Neutrophil (primary cell): Measurements from ENCODE around the gene TUBA4B.

Experiments
- H3K27ac ChIP-seq: fragments of 200-600 bp; sonication (generic); 2 replicates; pipeline ENCODE4 v1.5.1; 2016; ENCODE audit warnings: mild to moderate bottlenecking, moderate library complexity
- H3K27me3 ChIP-seq: fragments of 200-600 bp; sonication (generic); 2 replicates; pipeline ENCODE4 v1.6.0; 2016; ENCODE audit warnings: mild to moderate bottlenecking
- H3K36me3 ChIP-seq: fragments of 200-600 bp; sonication (generic); 2 replicates; pipeline ENCODE4 v1.5.1; 2017
- H3K4me1 ChIP-seq, 2 experiments: fragments of 200-600 bp in 1 of 2; sonication (generic) in 1 of 2; 1 replicate in 1 of 2; 2 replicates in 1 of 2; pipeline versions ENCODE4 v1.5.1 to v1.6.1; 2013 to 2016; ENCODE audit warnings: low read depth in 1 of 2, low read length in 1 of 2, mild to moderate bottlenecking in 1 of 2, moderate library complexity in 1 of 2; ENCODE audit not compliant: control insufficient read depth in 1 of 2, insufficient read depth in 1 of 2
- H3K4me3 ChIP-seq, 2 experiments: fragments of 200-600 bp in 1 of 2; sonication (generic) in 1 of 2; 1 replicate in 1 of 2; 2 replicates in 1 of 2; pipeline ENCODE4 v1.5.1; 2013 to 2016; ENCODE audit warnings: low read depth in 1 of 2, low read length in 1 of 2, mild to moderate bottlenecking in 1 of 2, moderate library complexity in 1 of 2
- H3K9me3 ChIP-seq: fragments of 200-600 bp; sonication (generic); 2 replicates; pipeline ENCODE4 v1.5.1; 2016
- CTCF ChIP-seq: fragments of 200-600 bp; sonication (generic); IDR thresholded peaks from 2 replicates; pipeline ENCODE4 v1.5.1; 2016; ENCODE audit warnings: antibody characterized with exemption

TUBA4B gene

GRCh38 chr2:219298759-219299371, 45.8 kb downstream of the TUBA4B start:
- peaks cover 96% of the 10 kb centered on the region for H3K27me3 ChIP-seq
- H3K9me3 ChIP-seq: no peaks in the 10 kb centered on the region
- H3K36me3 ChIP-seq: no peaks in the 10 kb centered on the region
- H3K27ac ChIP-seq: no peak overlapping the region
- TF ChIP-seq CTCF: peak; percentile 97
- H3K4me3 ChIP-seq: no peak overlapping the region
- H3K4me1 ChIP-seq: peaks cover 11 to 16% of the 10 kb centered on the region in 2 experiments

GRCh38 chr2:219299372-219299760, 46.3 kb downstream of the TUBA4B start:
- peaks cover 96% of the 10 kb centered on the region for H3K27me3 ChIP-seq
- H3K4me3 ChIP-seq: no peak overlapping the region
- H3K4me1 ChIP-seq: peaks cover 7 to 14% of the 10 kb centered on the region in 2 experiments
- H3K9me3 ChIP-seq: no peaks in the 10 kb centered on the region
- TF ChIP-seq CTCF: no peak
- H3K36me3 ChIP-seq: no peaks in the 10 kb centered on the region
- H3K27ac ChIP-seq: no peak overlapping the region

GRCh38 chr2:219300022-219300421, 47.0 kb downstream of the TUBA4B start:
- no peaks in the 10 kb centered on the region for H3K36me3 ChIP-seq
- H3K27me3 ChIP-seq: peaks cover 98% of the 10 kb centered on the region
- no peak overlapping the region for H3K27ac ChIP-seq
- H3K4me3 ChIP-seq: no peak overlapping the region
- no peaks in the 10 kb centered on the region for H3K9me3 ChIP-seq
- H3K4me1 ChIP-seq: peaks cover 2 to 8% of the 10 kb centered on the region in 2 experiments
- TF ChIP-seq CTCF: no peak

- Histone ChIP-seq H3K4me1 (peaks cover 0 to 5% of the 10 kb centered on the region in 2 experiments), H3K27me3 (peaks cover 100% of the 10 kb centered on the region), H3K4me3 (no peak overlapping the region), H3K9me3 (no peaks in the 10 kb centered on the region), H3K36me3 (no peaks in the 10 kb centered on the region), H3K27ac (no peak overlapping the region)
- TF ChIP-seq CTCF: no peak
Observed at GRCh38 chr2:219302412-219302968, 49.4 kb downstream of the TUBA4B start.

GRCh38 chr2:219304223-219304622, 51.2 kb downstream of the TUBA4B start:
- H3K4me3 ChIP-seq: no peak overlapping the region
- no peak overlapping the region for H3K27ac ChIP-seq
- H3K27me3 ChIP-seq: peaks cover 100% of the 10 kb centered on the region
- no peaks in the 10 kb centered on the region for H3K9me3 ChIP-seq
- no peak for TF ChIP-seq CTCF
- no peaks in the 10 kb centered on the region for H3K36me3 ChIP-seq
- H3K4me1 ChIP-seq: no peaks in the 10 kb centered on the region
